ELF-1 (cell line): ENCODE results near the gene KIF11.
"Not testable (repeated sequence)": the region's sequence is repeated elsewhere in the genome, so short reads cannot be mapped to it uniquely, and the experiment has no call there.

Source experiments
- DNase-seq: peaks from one replicate; pipeline ENCODE4 v3.0.0-alpha.2; 2016; ENCODE audit warnings: low read depth, low spot score

The KIF11 gene

DNA sequence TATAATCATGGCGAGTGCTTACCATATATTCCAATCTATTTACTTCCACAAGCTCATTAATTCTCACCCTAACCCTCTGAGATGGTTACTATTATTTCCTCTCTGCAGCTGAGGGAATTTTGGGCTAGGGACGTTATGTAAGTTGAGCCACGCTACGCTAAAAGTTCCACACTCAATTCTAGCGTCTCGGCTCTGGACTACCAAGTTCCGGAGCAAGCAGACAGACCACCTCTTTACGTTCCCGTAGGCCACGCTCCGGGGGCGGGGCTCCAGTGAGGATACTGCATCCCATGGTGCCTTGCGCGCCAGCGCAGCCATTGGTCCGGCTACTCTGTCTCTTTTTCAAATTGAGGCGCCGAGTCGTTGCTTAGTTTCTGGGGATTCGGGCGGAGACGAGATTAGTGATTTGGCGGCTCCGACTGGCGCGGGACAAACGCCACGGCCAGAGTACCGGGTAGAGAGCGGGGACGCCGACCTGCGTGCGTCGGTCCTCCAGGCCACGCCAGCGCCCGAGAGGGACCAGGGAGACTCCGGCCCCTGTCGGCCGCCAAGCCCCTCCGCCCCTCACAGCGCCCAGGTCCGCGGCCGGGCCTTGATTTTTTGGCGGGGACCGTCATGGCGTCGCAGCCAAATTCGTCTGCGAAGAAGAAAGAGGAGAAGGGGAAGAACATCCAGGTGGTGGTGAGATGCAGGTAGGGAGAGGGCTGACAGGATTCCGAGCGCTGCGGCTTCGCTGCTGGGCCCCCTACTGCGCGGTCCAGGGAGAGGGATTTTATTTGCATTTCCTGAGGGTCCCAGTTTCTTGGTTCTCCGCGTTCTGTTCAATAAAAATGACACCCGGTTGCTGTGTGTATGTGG lies at the start of gene KIF11:
KIF11 (plus strand) TSS at position 370 of the 858 bp plus-strand sequence; CDS start at position 616, 246 bp downstream.
- DNase-seq, result peak; percentile 97

DNA sequence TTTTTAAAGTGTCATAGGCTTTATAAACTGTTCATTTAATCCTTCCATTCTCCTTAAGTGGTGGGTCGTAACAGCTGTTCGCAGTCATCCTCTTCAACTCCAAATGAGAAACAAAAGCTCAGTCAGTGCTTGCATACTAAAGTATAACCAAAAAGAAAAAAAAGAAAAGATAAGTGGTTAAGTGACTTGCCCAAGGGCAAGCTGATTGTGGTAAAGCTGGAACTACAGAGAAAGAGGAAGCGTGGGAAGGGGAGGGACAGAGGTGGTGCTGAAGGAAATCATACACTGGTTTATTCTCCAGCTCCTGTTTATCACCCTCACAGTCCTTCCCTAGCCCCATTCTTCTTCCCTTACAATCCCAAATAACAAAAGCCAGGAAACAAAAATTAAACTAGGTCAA lies 48.6 kb upstream of the KIF11 start:
- peak; percentile 59 for DNase-seq

DNA sequence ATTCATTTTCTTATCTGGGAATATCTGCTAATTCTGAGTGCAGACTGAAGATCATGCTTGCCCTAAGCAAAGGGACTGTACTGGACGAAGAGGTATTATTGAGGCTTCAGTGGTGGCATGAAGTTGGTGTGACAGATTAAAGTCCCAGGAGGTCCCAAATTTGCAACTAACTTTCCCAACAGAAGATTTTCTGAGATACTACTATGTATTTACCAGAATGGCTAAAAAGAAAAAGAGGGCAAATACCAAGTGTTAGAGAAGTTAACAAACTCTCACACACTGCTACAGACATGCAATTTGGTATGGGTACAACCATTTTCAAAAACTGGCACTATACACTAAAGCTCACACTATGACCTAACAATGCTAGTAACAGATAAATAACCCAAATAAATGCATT lies 47.4 kb upstream of the KIF11 start:
- no peak for DNase-seq

- DNase-seq, result peak; percentile 57
These were observed 45.3 kb upstream of the KIF11 start for GRCh38 chr10:92547676-92548075.

GRCh38 chr10:92550924-92551323 lies 42.0 kb upstream of the KIF11 start:
- DNase-seq, result no peak

DNA sequence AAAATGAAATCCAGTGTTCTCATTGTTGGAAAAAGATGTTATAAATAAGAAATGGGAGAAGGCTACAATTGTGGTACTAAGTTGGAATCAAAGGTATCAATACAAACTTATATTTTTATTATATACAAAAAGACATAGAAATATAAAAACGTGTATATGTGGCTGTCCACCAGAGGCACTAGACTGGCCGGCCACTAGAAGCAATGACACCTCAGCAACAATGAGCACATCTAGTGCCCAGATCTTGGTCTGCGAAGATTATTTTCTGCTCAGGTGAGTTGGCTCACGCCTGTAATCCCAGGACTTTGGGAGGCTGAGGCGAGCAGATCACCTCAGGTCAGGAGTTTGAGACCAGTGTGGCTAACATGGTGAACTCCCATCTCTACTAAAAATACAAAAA lies 40.6 kb upstream of the KIF11 start:
- no peak for DNase-seq

GRCh38 chr10:92553959-92554358 lies 39.0 kb upstream of the KIF11 start:
- DNase-seq, result no peak

GRCh38 chr10:92559046-92559445 lies 33.9 kb upstream of the KIF11 start:
- DNase-seq, result no peak

DNA sequence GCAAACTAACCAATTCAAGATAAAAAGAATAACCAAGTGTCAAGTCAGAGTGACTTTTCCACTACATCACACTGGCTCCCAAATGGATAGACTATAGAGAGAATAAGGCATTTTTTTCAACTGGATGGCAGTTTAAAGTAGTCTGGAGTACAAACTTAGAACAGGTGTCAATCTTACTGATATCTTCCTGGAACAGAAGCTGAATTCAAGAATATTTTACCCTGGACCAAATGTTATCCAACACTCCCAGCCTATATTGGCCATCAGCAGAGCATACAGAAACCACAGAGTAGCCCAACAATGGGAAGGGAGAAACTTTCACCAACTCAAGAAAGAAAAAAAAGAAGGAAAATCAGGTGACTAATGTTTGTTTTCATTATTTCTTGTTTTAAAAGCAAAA lies 30.5 kb upstream of the KIF11 start:
- DNase-seq, result no peak

- no peak for DNase-seq
These were observed 24.9 kb upstream of the KIF11 start for GRCh38 chr10:92567952-92568600.

- no peak for DNase-seq
These were observed 23.9 kb upstream of the KIF11 start for GRCh38 chr10:92569071-92569470.

GRCh38 chr10:92569663-92570062 lies 23.3 kb upstream of the KIF11 start:
- DNase-seq, result not testable (repeated sequence)

- no peak for DNase-seq
These were observed 21.3 kb upstream of the KIF11 start for GRCh38 chr10:92571649-92572048.

DNA sequence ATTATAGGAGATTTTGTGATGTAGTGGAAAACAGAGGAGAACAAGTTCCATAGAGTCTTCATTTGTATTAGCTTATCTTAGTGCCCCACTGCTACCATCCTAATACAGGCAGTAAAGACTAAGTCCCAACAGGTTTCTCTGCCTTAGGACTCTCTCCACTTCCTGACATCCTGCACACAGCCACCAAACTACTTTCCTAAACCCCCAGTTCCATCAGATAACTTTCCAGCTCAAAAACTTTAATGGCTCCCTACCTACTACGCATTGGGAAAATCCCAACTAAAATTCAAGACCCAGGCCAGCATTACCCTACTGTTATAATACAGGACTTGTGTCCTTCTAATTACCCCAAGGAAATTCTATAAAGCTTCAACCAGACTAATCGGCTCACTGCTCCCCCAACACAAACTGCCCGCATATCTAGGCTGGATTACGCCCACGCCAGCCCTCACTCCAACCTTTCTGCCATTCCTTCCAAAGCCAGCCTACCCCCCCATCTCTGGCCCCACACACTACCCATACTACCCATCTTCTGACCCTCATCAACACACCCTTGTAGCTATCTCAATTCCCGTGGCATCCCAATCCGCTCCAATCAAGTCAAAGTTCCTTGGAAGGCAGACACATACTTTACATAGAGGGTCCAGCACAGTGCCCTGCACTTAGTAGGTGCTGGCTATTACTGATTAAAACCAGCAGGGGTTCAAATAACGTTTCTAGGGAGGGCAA lies 20.4 kb upstream of the KIF11 start:
- DNase-seq, result peak; percentile 19

- peak; percentile 37 for DNase-seq
These were observed 19.7 kb upstream of the KIF11 start for GRCh38 chr10:92573091-92573797.

- peak; percentile 95 for DNase-seq
These were observed 19.0 kb upstream of the KIF11 start, which contains the start of gene IDE for GRCh38 chr10:92573798-92574547. TSS of gene IDE (minus strand) at chr10:92574093. CDS start at chr10:92574019, 74 bp downstream.

- peak; percentile 13 for DNase-seq
These were observed 18.2 kb upstream of the KIF11 start for GRCh38 chr10:92574548-92575261.

DNA sequence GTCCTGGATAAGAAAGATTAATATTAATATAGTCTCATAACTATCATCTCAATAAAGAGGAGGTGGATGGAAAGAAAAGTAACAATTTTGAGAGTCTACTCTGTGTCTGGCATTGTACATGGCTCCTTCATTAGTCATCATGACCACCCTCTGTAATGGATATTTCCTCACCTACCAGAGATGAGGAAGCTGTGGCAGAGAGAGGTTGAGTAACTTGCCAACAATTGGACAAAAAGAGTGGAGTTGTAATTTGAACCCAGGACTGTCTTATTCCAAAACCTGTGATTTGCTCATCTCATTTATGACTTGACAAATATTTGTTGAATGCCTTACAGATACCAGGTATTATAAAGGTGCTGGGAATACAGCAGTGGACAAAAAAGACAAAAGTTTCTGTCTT lies 17.0 kb upstream of the KIF11 start:
- no peak for DNase-seq

GRCh38 chr10:92582347-92582746 lies 10.6 kb upstream of the KIF11 start:
- DNase-seq, result not testable (repeated sequence)
